ENCODE measurements around the gene NHERF2.

GRCh38 chr16:2077696-2078095, 51.0 kb downstream of the NHERF2 start:
- TF ChIP-seq CTCF (IDR thresholded peaks at IDR 0.05): no peak
- TF ChIP-seq POLR2A (IDR thresholded peaks at IDR 0.05): no peak
